Neural cell (in vitro differentiated cells): Measurements from ENCODE around the gene GAMT. TPM values are rescaled to one million over a fixed set of nuclear protein-coding genes. Genes with fewer than 3 reads are reported as not detected.

Experiments
- H2AFZ ChIP-seq: fragments of 200-600, 300-800 bp; sonication (generic), shearing (Covaris generic); 2 replicates; pipeline ENCODE4 v1.6.0; 2014; ENCODE audit warnings: low read depth, mild to moderate bottlenecking, antibody characterized with exemption, low read length, moderate library complexity
- H3F3A ChIP-seq: fragments of 200-600 bp; shearing (Covaris generic); 2 replicates; pipeline ENCODE4 v1.6.1; 2016; ENCODE audit warnings: mild to moderate bottlenecking, moderate library complexity, mixed read lengths, antibody characterized with exemption, low read length; ENCODE audit not compliant: insufficient read depth, poor library complexity, severe bottlenecking
- H3K27ac ChIP-seq: fragments of 200-600, 300-800 bp; sonication (generic), shearing (Covaris generic); 2 replicates; pipeline ENCODE4 v1.5.1; 2014; ENCODE audit warnings: mild to moderate bottlenecking, low read length, moderate library complexity
- H3K27me3 ChIP-seq: fragments of 300-800, 200-600 bp; sonication (generic), shearing (Covaris generic); 2 replicates; pipeline ENCODE4 v1.6.0; 2014; ENCODE audit warnings: mild to moderate bottlenecking, low read depth, low read length, moderate library complexity; ENCODE audit not compliant: insufficient read depth
- H3K36me3 ChIP-seq: fragments of 300-800, 200-600 bp; sonication (generic), shearing (Covaris generic); 2 replicates; pipeline ENCODE4 v1.5.1; 2014; ENCODE audit warnings: mild to moderate bottlenecking, antibody characterized with exemption, low read length, moderate library complexity; ENCODE audit not compliant: insufficient read depth
- H3K4me2 ChIP-seq: fragments of 300-800, 200-600 bp; sonication (generic), shearing (Covaris generic); 2 replicates; pipeline ENCODE4 v1.6.0; 2014; ENCODE audit warnings: mild to moderate bottlenecking, low read length
- H3K4me3 ChIP-seq: fragments of 300-800, 200-600 bp; sonication (generic), shearing (Covaris generic); 2 replicates; pipeline ENCODE4 v1.5.1; 2014; ENCODE audit warnings: mild to moderate bottlenecking, low read length, moderate library complexity
- H3K79me2 ChIP-seq: fragments of 200-600 bp; shearing (Covaris generic); replicated peaks from 2 replicates; pipeline ENCODE4 v1.6.0; 2014; ENCODE audit warnings: mild to moderate bottlenecking, low read length, moderate library complexity; ENCODE audit not compliant: insufficient read depth
- H3K9ac ChIP-seq: fragments of 300-800, 200-600 bp; sonication (generic), shearing (Covaris generic); 2 replicates; pipeline ENCODE4 v1.6.1; 2016; ENCODE audit warnings: mild to moderate bottlenecking, low read length, mixed read lengths
- H3K9me2 ChIP-seq: fragments of 200-600 bp; shearing (Covaris generic); 2 replicates; pipeline ENCODE4 v1.6.1; 2016; ENCODE audit warnings: mild to moderate bottlenecking, low read length, mixed read lengths; ENCODE audit not compliant: insufficient read depth
- H3K9me3 ChIP-seq: fragments of 200-600, 300-800 bp; sonication (generic), shearing (Covaris generic); 2 replicates; pipeline ENCODE4 v1.6.1; 2016; ENCODE audit warnings: mild to moderate bottlenecking, mixed run types, low read length, moderate library complexity, mixed read lengths
- H4K20me1 ChIP-seq: fragments of 200-600 bp; shearing (Covaris generic); 2 replicates; pipeline ENCODE4 v1.6.1; 2016; ENCODE audit warnings: mild to moderate bottlenecking, mixed run types; ENCODE audit not compliant: insufficient read depth
- EP300 ChIP-seq: fragments of 450-650 bp; conservative IDR thresholded peaks from 2 replicates; pipeline ENCODE4 v1.6.1; 2014; ENCODE audit warnings: antibody characterized with exemption, mild to moderate bottlenecking, moderate library complexity; ENCODE audit not compliant: poor library complexity, severe bottlenecking
- EZH2 ChIP-seq: fragments of 200-600, 300-800 bp; shearing (Covaris generic), sonication (generic); IDR thresholded peaks from 2 replicates; pipeline ENCODE4 v1.6.1; 2014; ENCODE audit warnings: antibody characterized with exemption, low read length, borderline replicate concordance, mild to moderate bottlenecking; ENCODE audit not compliant: insufficient read depth, poor library complexity, severe bottlenecking
- MXI1 ChIP-seq: fragments of 450-650 bp; conservative IDR thresholded peaks from 2 replicates; pipeline ENCODE4 v1.6.1; 2014; ENCODE audit warnings: antibody characterized with exemption, mild to moderate bottlenecking; ENCODE audit not compliant: poor library complexity, severe bottlenecking
- POLR2AphosphoS5 ChIP-seq: IDR thresholded peaks from 2 replicates; pipeline ENCODE4 v1.6.1; 2012
- RAD21 ChIP-seq: fragments of 450-650 bp; conservative IDR thresholded peaks from 2 replicates; pipeline ENCODE4 v1.6.1; 2014; ENCODE audit warnings: antibody characterized with exemption, mild to moderate bottlenecking, moderate library complexity
- REST ChIP-seq: IDR thresholded peaks from 2 replicates; pipeline ENCODE4 v1.6.1; 2012; ENCODE audit warnings: borderline replicate concordance
- SMC3 ChIP-seq: fragments of 450-650 bp; conservative IDR thresholded peaks from 2 replicates; pipeline ENCODE4 v1.6.1; 2014; ENCODE audit warnings: antibody characterized with exemption, mild to moderate bottlenecking, moderate library complexity; ENCODE audit not compliant: poor library complexity
- TAF1 ChIP-seq: IDR thresholded peaks from 2 replicates; pipeline ENCODE4 v1.6.1; 2012; ENCODE audit warnings: low read depth
- polyA plus RNA-seq: library from polyadenylated mRNA; depleted of rRNA; stranded (reverse); fragments of >200 nt; gene quantifications from 2 replicates; pipeline ENCODE4 v1.2.3, GENCODE V29; 2014
- TF ChIP-seq, protein P1 (sequence below): fragments of 450-650 bp; IDR thresholded peaks from 2 replicates; pipeline ENCODE4 v1.5.1; 2014; ENCODE audit warnings: antibody characterized with exemption, mild to moderate bottlenecking, moderate library complexity; ENCODE audit not compliant: poor library complexity, severe bottlenecking

The GAMT gene
- polyA plus RNA-seq, 1 donor from 2014 or later, result 32.5 TPM

DNA sequence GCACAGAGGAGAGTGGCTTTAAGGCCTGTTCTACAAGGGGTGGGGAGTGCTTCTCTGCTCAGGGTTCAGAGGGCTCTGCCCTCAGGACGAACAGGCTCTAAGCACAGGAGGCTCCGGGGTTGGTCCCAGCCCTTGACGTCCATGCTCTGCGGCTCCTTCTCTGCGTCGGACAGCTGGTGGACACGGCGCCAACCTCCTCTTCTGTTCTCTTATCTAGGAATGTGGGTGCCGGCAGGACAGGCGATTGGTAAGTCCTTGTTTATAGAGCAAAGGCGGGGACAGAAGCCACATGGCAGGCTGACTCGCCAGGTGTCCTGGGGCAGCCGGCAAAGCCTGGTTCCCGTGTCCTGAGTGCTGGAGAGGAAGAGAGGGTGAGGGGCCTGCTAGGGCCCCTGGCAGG lies 28.4 kb upstream of the GAMT start:
- H3K4me2 ChIP-seq, result no peak overlapping the region
- no peak overlapping the region for H3K9ac ChIP-seq
- no peaks in the 10 kb centered on the region for H4K20me1 ChIP-seq
- H3K9me3 ChIP-seq, result no peaks in the 10 kb centered on the region
- H3K27me3 ChIP-seq, result no peaks in the 10 kb centered on the region
- no peak overlapping the region for H3K4me3 ChIP-seq
- no peaks in the 10 kb centered on the region for H3K36me3 ChIP-seq
- H3K79me2 ChIP-seq, result no peaks in the 10 kb centered on the region
- H3F3A ChIP-seq, result no peaks in the 10 kb centered on the region
- no peaks in the 10 kb centered on the region for H3K9me2 ChIP-seq
- H3K27ac ChIP-seq, result no peak overlapping the region
- no peak overlapping the region for H2AFZ ChIP-seq
- TF ChIP-seq TAF1 (no peak), EZH2 (no peak), MXI1 (no peak), POLR2AphosphoS5 (no peak), EP300 (no peak)

DNA sequence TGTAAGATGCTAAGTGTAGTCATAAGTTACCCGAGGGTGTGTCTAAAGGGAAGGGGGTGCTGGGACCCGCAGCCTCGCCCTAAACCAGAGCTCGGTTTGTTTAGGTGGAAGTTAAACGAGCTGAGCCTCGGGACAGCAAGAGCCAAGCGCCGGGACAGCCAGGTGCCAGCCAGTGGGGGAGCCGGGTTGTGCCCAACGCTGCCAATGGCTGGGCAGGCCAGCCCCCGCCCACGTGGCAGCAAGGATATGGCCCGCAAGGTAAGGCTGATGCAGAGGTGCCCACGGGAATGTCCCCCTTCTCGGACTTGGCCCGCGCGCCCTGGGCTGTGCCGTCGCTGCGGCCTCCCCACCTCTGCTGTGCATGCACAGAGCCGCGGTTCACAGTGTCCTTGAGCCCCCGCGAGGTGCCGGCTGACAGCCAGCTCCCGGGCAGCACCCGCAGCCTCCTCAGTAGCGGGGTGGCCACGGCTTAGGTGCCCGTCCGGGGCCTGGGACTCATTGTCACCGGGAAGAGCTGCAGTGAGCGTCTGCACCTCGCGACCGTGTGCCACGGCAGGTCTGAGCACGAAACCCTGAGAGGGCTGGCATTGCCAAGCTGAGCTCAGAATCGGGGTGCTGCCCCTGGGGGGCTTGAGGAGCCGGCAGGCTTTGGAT lies 27.5 kb upstream of the GAMT start:
- Histone ChIP-seq H3K9me3 (no peaks in the 10 kb centered on the region), H3K4me3 (no peak overlapping the region), H3K36me3 (no peaks in the 10 kb centered on the region), H4K20me1 (no peaks in the 10 kb centered on the region), H3K9me2 (no peaks in the 10 kb centered on the region), H3F3A (no peaks in the 10 kb centered on the region), H3K4me2 (no peak overlapping the region), H2AFZ (no peak overlapping the region), H3K9ac (no peak overlapping the region), H3K27ac (no peak overlapping the region), H3K79me2 (no peaks in the 10 kb centered on the region), H3K27me3 (no peaks in the 10 kb centered on the region)
- TF ChIP-seq MXI1, result no peak
- TF ChIP-seq SMC3, result no peak
- no peak for TF ChIP-seq POLR2AphosphoS5
- no peak for TF ChIP-seq EP300
- no peak for TF ChIP-seq RAD21
- TF ChIP-seq REST, result no peak
- TF ChIP-seq, protein P1, sequence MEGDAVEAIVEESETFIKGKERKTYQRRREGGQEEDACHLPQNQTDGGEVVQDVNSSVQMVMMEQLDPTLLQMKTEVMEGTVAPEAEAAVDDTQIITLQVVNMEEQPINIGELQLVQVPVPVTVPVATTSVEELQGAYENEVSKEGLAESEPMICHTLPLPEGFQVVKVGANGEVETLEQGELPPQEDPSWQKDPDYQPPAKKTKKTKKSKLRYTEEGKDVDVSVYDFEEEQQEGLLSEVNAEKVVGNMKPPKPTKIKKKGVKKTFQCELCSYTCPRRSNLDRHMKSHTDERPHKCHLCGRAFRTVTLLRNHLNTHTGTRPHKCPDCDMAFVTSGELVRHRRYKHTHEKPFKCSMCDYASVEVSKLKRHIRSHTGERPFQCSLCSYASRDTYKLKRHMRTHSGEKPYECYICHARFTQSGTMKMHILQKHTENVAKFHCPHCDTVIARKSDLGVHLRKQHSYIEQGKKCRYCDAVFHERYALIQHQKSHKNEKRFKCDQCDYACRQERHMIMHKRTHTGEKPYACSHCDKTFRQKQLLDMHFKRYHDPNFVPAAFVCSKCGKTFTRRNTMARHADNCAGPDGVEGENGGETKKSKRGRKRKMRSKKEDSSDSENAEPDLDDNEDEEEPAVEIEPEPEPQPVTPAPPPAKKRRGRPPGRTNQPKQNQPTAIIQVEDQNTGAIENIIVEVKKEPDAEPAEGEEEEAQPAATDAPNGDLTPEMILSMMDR, result no peak
- no peak for TF ChIP-seq EZH2
- no peak for TF ChIP-seq TAF1
